Peyer's patch (tissue), 4 donors: Measurements from ENCODE around the gene MARCHF2. TPM values are rescaled to one million over a fixed set of nuclear protein-coding genes. Genes with fewer than 3 reads are reported as not detected.
A peak's percentile ranks its signal among the peaks of the same experiment; 100 is the strongest.

ENCODE experiments used
- DNase-seq, 3 donors: peaks; one replicate each; pipeline ENCODE4 v3.0.0-alpha.2; 2017 to 2019
- H3K27ac ChIP-seq, 4 donors: fragments of 200-600 bp; sonication (generic); one replicate each; pipeline ENCODE4 v1.5.1; 2016 to 2019
- H3K27me3 ChIP-seq, 2 donors: fragments of 200-600 bp; sonication (generic); one replicate each; pipeline ENCODE4 v1.5.1; 2019
- H3K36me3 ChIP-seq, 3 donors: fragments of 200-600 bp; sonication (generic); one replicate each; pipeline ENCODE4 v1.5.1; 2016 to 2019
- H3K4me1 ChIP-seq, 4 donors: fragments of 200-600 bp; sonication (generic); one replicate each; pipeline ENCODE4 v1.5.1; 2016 to 2019
- H3K4me3 ChIP-seq, 4 donors: fragments of 200-600 bp; sonication (generic); 1 replicate in 3 of 4; 2 replicates in 1 of 4; pipeline ENCODE4 v1.5.1; 2016 to 2019; ENCODE audit warnings: mild to moderate bottlenecking in 1 of 4
- H3K9me3 ChIP-seq, 4 donors: fragments of 200-600 bp; sonication (generic); one replicate each; pipeline ENCODE4 v1.5.1; 2016 to 2019; ENCODE audit warnings: mild to moderate bottlenecking in 1 of 4
- CTCF ChIP-seq, 6 experiments: fragments of 450-650 bp in 4 of 6; fragments of 200-600 bp in 2 of 6; sonication (generic) in 1 of 6; IDR thresholded peaks; one replicate each; pipeline ENCODE4 v1.5.1; 2017 to 2019; ENCODE audit warnings: antibody characterized with exemption in 6 of 6, mild to moderate bottlenecking in 3 of 6, moderate library complexity in 1 of 6
- POLR2A ChIP-seq, 2 donors: fragments of 450-650 bp; IDR thresholded peaks; one replicate each; pipeline ENCODE4 v1.5.1; 2017; ENCODE audit warnings: antibody characterized with exemption in 2 of 2, mild to moderate bottlenecking in 2 of 2, moderate library complexity in 2 of 2
- total RNA-seq, 4 donors: library from RNA; depleted of rRNA; stranded (reverse); fragments of >200 nt; gene quantifications; one replicate each; pipeline ENCODE4 v1.1.0, GENCODE V29; 2016

Gene MARCHF2
- total RNA-seq, 4 donors from 2014 or later = 53.5 to 97.4 (median 68.9) TPM

DNA sequence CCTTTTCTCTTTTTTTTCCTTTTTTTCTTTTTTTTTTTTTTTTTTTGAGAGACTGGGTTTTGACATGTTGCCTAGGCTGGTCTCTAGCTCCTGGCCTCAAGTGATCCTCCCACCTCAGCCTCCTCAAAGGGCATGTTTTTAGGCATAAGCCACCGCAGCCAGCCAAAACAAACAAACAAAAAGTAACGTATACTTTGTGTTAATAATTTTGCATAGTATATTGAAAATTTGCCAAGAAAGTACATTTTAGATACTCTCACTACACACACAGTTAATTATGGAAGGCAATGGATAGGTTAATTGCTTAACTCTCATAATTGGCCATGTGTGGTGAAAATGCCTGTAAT, 24.5 kb upstream of the MARCHF2 start:
- Histone ChIP-seq H3K36me3 (no peaks in the 10 kb centered on the region), H3K27me3 (no peaks in the 10 kb centered on the region), H3K9me3 (peaks cover 0 to 3% (median 0%) of the 10 kb centered on the region in 4 donors), H3K27ac (no peak overlapping the region), H3K4me1 (peaks cover 0 to 29% (median 4%) of the 10 kb centered on the region in 4 donors), H3K4me3 (no peak overlapping the region)
- no peak for DNase-seq
- TF ChIP-seq POLR2A (IDR thresholded peaks at IDR 0.05) (no peak), CTCF (IDR thresholded peaks at IDR 0.05) (no peak)

- DNase-seq = peak; percentile 98 to 100 (median 99)
- H3K4me1 ChIP-seq = peaks cover 0 to 42% (median 4%) of the 10 kb centered on the region in 4 donors
- no peaks in the 10 kb centered on the region for H3K27me3 ChIP-seq
- peaks cover 0 to 3% (median 0%) of the 10 kb centered on the region in 4 donors for H3K9me3 ChIP-seq
- TF ChIP-seq CTCF (IDR thresholded peaks at IDR 0.05) (no peak), POLR2A (IDR thresholded peaks at IDR 0.05) (peak; percentile 58 to 78)
- H3K4me3 ChIP-seq = peak within 1 kb of the TSS; percentile 68 to 100 (median 98)
- no peaks in the 10 kb centered on the region for H3K36me3 ChIP-seq
- peak within 1 kb of the TSS; percentile 97 to 100 (median 100) for H3K27ac ChIP-seq
Measured at GRCh38 chr19:8389891-8390616, 23.1 kb upstream of the MARCHF2 start, which contains the start of gene RAB11B. RAB11B (plus strand) TSS chr19:8390360; CDS start chr19:8390417, 57 bp downstream.

GRCh38 chr19:8390617-8390981, 22.5 kb upstream of the MARCHF2 start:
- Histone ChIP-seq H3K36me3 (peaks cover 0 to under 1% (median 0%) of the 10 kb centered on the region in 3 donors), H3K4me1 (peaks cover 0 to 44% (median 4%) of the 10 kb centered on the region in 4 donors), H3K9me3 (peaks cover 0 to 3% (median 0%) of the 10 kb centered on the region in 4 donors), H3K27me3 (no peaks in the 10 kb centered on the region), H3K27ac (peak overlapping the region; percentile 97 to 100 (median 100)), H3K4me3 (peak overlapping the region; percentile 68 to 100 (median 98))
- TF ChIP-seq CTCF (IDR thresholded peaks at IDR 0.05) = no peak
- no peak for TF ChIP-seq POLR2A (IDR thresholded peaks at IDR 0.05)
- DNase-seq = peak; percentile 93 to 99 (median 97)

- DNase-seq = no peak
- Histone ChIP-seq H3K36me3 (peaks cover 0 to 5% (median 0%) of the 10 kb centered on the region in 3 donors), H3K9me3 (peaks cover 0 to 3% (median 0%) of the 10 kb centered on the region in 4 donors), H3K27ac (peak overlapping the region; percentile 15 to 100 (median 98)), H3K27me3 (no peaks in the 10 kb centered on the region), H3K4me1 (peaks cover 0 to 48% (median 4%) of the 10 kb centered on the region in 4 donors), H3K4me3 (peak overlapping the region in 3 of 4 donors; percentile 68 to 100 (median 97))
- TF ChIP-seq POLR2A (IDR thresholded peaks at IDR 0.05) (no peak), CTCF (IDR thresholded peaks at IDR 0.05) (no peak)
Measured at GRCh38 chr19:8391198-8392016, 21.7 kb upstream of the MARCHF2 start.

- DNase-seq = no peak
- Histone ChIP-seq H3K27me3 (no peaks in the 10 kb centered on the region), H3K27ac (peak overlapping the region; percentile 15 to 100 (median 98)), H3K36me3 (peaks cover 0 to 5% (median 0%) of the 10 kb centered on the region in 3 donors), H3K4me3 (no peak overlapping the region), H3K9me3 (no peaks in the 10 kb centered on the region), H3K4me1 (peaks cover 0 to 55% (median 5%) of the 10 kb centered on the region in 4 donors)
- no peak for TF ChIP-seq CTCF (IDR thresholded peaks at IDR 0.05)
Measured at GRCh38 chr19:8392017-8392591, 21.0 kb upstream of the MARCHF2 start.
